K562 (cell line): Measurements from ENCODE around the gene DDX55. TPM values are rescaled to one million over a fixed set of nuclear protein-coding genes. Genes with fewer than 3 reads are reported as not detected.

Experiments
- ATAC-seq: fragments of 200-7000 bp; cut with Tn5 transposase; 3 replicates; pipeline ENCODE4 v1.9.1; 2020; ENCODE audit warnings: moderate library complexity
- BruUV-seq: library from RNA; stranded (reverse); fragments of 400-500 nt; replicated peaks from 2 replicates; lab custom pipeline; 2021; lab: Mats Ljungman, UMichigan
- CTCF ChIA-PET: fragments of 300-600 bp; formaldehyde crosslinking; extraction: SDS; loops from one replicate; lab custom pipeline; 2021; ENCODE audit warnings: low intra/inter-chr PET ratio; lab: Yijun Ruan, JAX
- POLR2A ChIA-PET: fragments of 300-600, 350-650 bp; sonication (Branson Sonifier 250); formaldehyde crosslinking; extraction: SDS; loops from one replicate; lab custom pipeline; 2021; ENCODE audit warnings: antibody characterized with exemption, inconsistent platforms; lab: Yijun Ruan, JAX
- DNase-seq, 4 experiments: peaks; one replicate each; pipeline versions ENCODE4 v3.0.0 to v3.0.0-alpha.2; 2011 to 2018; ENCODE audit warnings: low spot score in 3 of 4, mixed read lengths in 3 of 4; ENCODE audit errors: extremely low read depth in 1 of 4
- FAIRE-seq: peaks from 2 replicates; lab custom pipeline; 2011; peaks lifted over from hg19 to GRCh38; lab: Jason Lieb, UNC
- H2AFZ ChIP-seq: 2 replicates; pipeline ENCODE4 v1.6.0; 2011; ENCODE audit warnings: low read depth, low read length, control low read depth, inconsistent platforms
- H3K27ac ChIP-seq: fragments of 200-600 bp; 3 replicates; pipeline ENCODE4 v1.8.0; 2011; ENCODE audit warnings: low read depth, mild to moderate bottlenecking, control low read depth, inconsistent platforms, low read length, moderate library complexity, mixed read lengths; ENCODE audit errors: extremely low read depth
- H3K27me3 ChIP-seq, 2 experiments: fragments of 300-600 bp in 1 of 2; 2 replicates in 1 of 2; 3 replicates in 1 of 2; pipeline versions ENCODE4 v1.6.0 to v1.8.0; 2011; ENCODE audit warnings: inconsistent platforms in 2 of 2, low read length in 2 of 2, mild to moderate bottlenecking in 1 of 2, mixed read lengths in 1 of 2, moderate library complexity in 1 of 2; ENCODE audit not compliant: control insufficient read depth in 2 of 2, insufficient read depth in 2 of 2
- H3K36me3 ChIP-seq: fragments of 300-600 bp; 3 replicates; pipeline ENCODE4 v1.8.0; 2011; ENCODE audit warnings: mild to moderate bottlenecking, low read length, inconsistent platforms; ENCODE audit not compliant: control insufficient read depth, insufficient read depth
- H3K4me1 ChIP-seq, 2 experiments: fragments of 200-600 bp in 1 of 2; replicated peaks in 1 of 2; 2 replicates in 1 of 2; 3 replicates in 1 of 2; pipeline versions ENCODE4 v1.5.1 to v1.8.0; 2011; ENCODE audit warnings: inconsistent platforms in 2 of 2, low read length in 2 of 2, mild to moderate bottlenecking in 1 of 2, mixed read lengths in 1 of 2, moderate library complexity in 1 of 2; ENCODE audit not compliant: control insufficient read depth in 2 of 2, insufficient read depth in 2 of 2
- H3K4me2 ChIP-seq: 2 replicates; pipeline ENCODE4 v1.6.1; 2011; ENCODE audit warnings: low read length, control low read depth, inconsistent platforms, mixed read lengths; ENCODE audit not compliant: insufficient read depth
- H3K4me3 ChIP-seq: fragments of 200-600 bp; sonication (generic), shearing (Covaris generic); 2 replicates; pipeline ENCODE4 v1.5.1; 2016; ENCODE audit warnings: control low read depth, inconsistent platforms
- H3K79me2 ChIP-seq: fragments of 200-600 bp; 3 replicates; pipeline ENCODE4 v1.8.0; 2011; ENCODE audit warnings: low read length, inconsistent platforms; ENCODE audit not compliant: control insufficient read depth, insufficient read depth
- H3K9ac ChIP-seq, 2 experiments: 2 replicates each; pipeline versions ENCODE4 v1.6.0 to v1.6.1; 2011; ENCODE audit warnings: low read depth in 2 of 2, low read length in 2 of 2, control low read depth in 1 of 2, inconsistent platforms in 1 of 2, mild to moderate bottlenecking in 1 of 2, mixed read lengths in 1 of 2; ENCODE audit not compliant: insufficient read depth in 1 of 2
- H3K9me1 ChIP-seq: one replicate; pipeline ENCODE4 v1.6.0; 2011; ENCODE audit warnings: inconsistent platforms, mild to moderate bottlenecking, low read length, moderate library complexity; ENCODE audit not compliant: control insufficient read depth, insufficient read depth
- H3K9me3 ChIP-seq: replicated peaks from 2 replicates; pipeline ENCODE4 v1.5.1; 2011; ENCODE audit warnings: low read depth, low read length, inconsistent platforms; ENCODE audit not compliant: control insufficient read depth, insufficient read depth
- H4K20me1 ChIP-seq: replicated peaks from 2 replicates; pipeline ENCODE4 v1.6.1; 2011; ENCODE audit warnings: low read length, inconsistent platforms, mixed read lengths; ENCODE audit not compliant: control insufficient read depth, insufficient read depth
- CREB5 ChIP-seq: fragments of 250-450 bp; sonication (Bioruptor Pico); IDR thresholded peaks from 2 replicates; pipeline ENCODE4 v1.5.0; 2020; ENCODE audit warnings: mild to moderate bottlenecking
- CREBBP ChIP-seq: IDR thresholded peaks from one replicate; pipeline ENCODE4 v1.6.1; 2012; ENCODE audit warnings: low read depth, mild to moderate bottlenecking, control low read depth, inconsistent platforms, low read length
- DEAF1 ChIP-seq: fragments of 450-650 bp; formaldehyde crosslinking; IDR thresholded peaks from 2 replicates; pipeline ENCODE4 v1.4.0; 2020; ENCODE audit warnings: mild to moderate bottlenecking, moderate library complexity
- ELF1 ChIP-seq: fragments of 200-800 bp; sonication (Bioruptor generic); IDR thresholded peaks from 2 replicates; pipeline ENCODE4 v1.6.1; 2016; ENCODE audit warnings: missing genetic modification characterization, missing compliant biosample characterization
- HDAC1 ChIP-seq, 2 experiments: fragments of 450-650 bp; IDR thresholded peaks; 2 replicates each; pipeline ENCODE4 v1.6.1; 2016 to 2017; ENCODE audit warnings: inconsistent platforms in 1 of 2, mild to moderate bottlenecking in 1 of 2, moderate library complexity in 1 of 2
- HDAC2 ChIP-seq: fragments of 450-650 bp; IDR thresholded peaks from 2 replicates; pipeline ENCODE4 v1.6.1; 2016; ENCODE audit warnings: mild to moderate bottlenecking
- KDM1A ChIP-seq, 2 experiments: fragments of 450-650 bp; IDR thresholded peaks; 2 replicates each; pipeline ENCODE4 v1.6.1; 2016; ENCODE audit warnings: mild to moderate bottlenecking in 2 of 2
- MAX ChIP-seq: sonication (generic); formaldehyde crosslinking; IDR thresholded peaks from 2 replicates; pipeline ENCODE4 v1.9.0; 2022; ENCODE audit warnings: mild to moderate bottlenecking, missing genetic modification reagents
- MED1 ChIP-seq: sonication (generic); formaldehyde crosslinking; IDR thresholded peaks from 2 replicates; pipeline ENCODE4 v1.8.1; 2023; ENCODE audit warnings: missing genetic modification reagents, borderline replicate concordance
- SMARCC2 ChIP-seq: fragments of 450-650 bp; IDR thresholded peaks from 2 replicates; pipeline ENCODE4 v1.6.1; 2017; ENCODE audit warnings: antibody characterized with exemption, moderate library complexity, mild to moderate bottlenecking, low read depth
- ZBTB9 ChIP-seq: fragments of 450-650 bp; formaldehyde crosslinking; IDR thresholded peaks from 2 replicates; pipeline ENCODE4 v1.4.0; 2020; ENCODE audit warnings: mild to moderate bottlenecking, moderate library complexity
- ZNF232 ChIP-seq: sonication (generic); formaldehyde crosslinking; IDR thresholded peaks from 2 replicates; pipeline ENCODE4 v1.8.0; 2022; ENCODE audit warnings: mild to moderate bottlenecking, missing genetic modification reagents
- ZNF316 ChIP-seq: fragments of 450-650 bp; IDR thresholded peaks from 2 replicates; pipeline ENCODE4 v1.6.1; 2016
- ZNF740 ChIP-seq, 3 experiments: fragments of 200-800 bp in 1 of 3; sonication (Bioruptor generic) in 1 of 3; sonication (generic) in 1 of 3; formaldehyde crosslinking in 1 of 3; IDR thresholded peaks; 2 replicates each; pipeline versions ENCODE4 v1.6.1 to v1.8.0; 2016 to 2022; ENCODE audit warnings: mild to moderate bottlenecking in 2 of 3, missing compliant biosample characterization in 2 of 3, missing genetic modification characterization in 2 of 3, missing genetic modification reagents in 1 of 3
- WGBS: fragments of 100-300 bp; shearing (Covaris generic); methylation state at CpG from one replicate; pipeline ENCODE4 v1.1.6; 2016; ENCODE audit warnings: low coverage, mixed read lengths; ENCODE audit not compliant: insufficient coverage; ENCODE audit errors: missing lambda C conversion rate; 5-methylcytosine and 5-hydroxymethylcytosine counted together
- in situ Hi-C: fragments of 300-500 bp; cut with MboI; formaldehyde crosslinking; loops from 4 replicates; pipeline ENCODE4 v1.15.0; 2018; ENCODE audit warnings: inconsistent platforms, mixed read lengths
- intact Hi-C: fragments of 100-400 bp; cut with micrococcal nuclease; formaldehyde crosslinking; loops from 2 replicates; pipeline ENCODE4 v1.14.2; 2022
- polyA plus RNA-seq, 8 experiments: library from polyadenylated mRNA; depleted of rRNA in 4 of 8; stranded (reverse) in 5 of 8; unstranded in 3 of 8; fragments of >200 nt; fragmentation: Nextera tagmentation in 2 of 8; fragmentation: Illumina TruSeq in 1 of 8; extraction: Ambion mirVana in 2 of 8; extraction: Trizol in 1 of 8; gene quantifications; 2 replicates each; pipeline versions ENCODE4 v1.2.1 to v1.2.3, GENCODE V29; 2011 to 2014; ENCODE audit warnings: inconsistent platforms in 1 of 8, missing spikeins in 1 of 8
- total RNA-seq, 7 experiments: library from RNA; depleted of rRNA in 6 of 7; stranded (reverse); fragments of >200 nt in 6 of 7; fragmentation: Illumina TruSeq in 2 of 7; extraction: Trizol in 2 of 7; gene quantifications; 2 replicates each; pipeline versions ENCODE4 v1.2.1 to v1.2.3, GENCODE V29; 2011 to 2021; ENCODE audit warnings: low replicate concordance in 1 of 7

DDX55 gene
- total and polyA plus RNA-seq, 9 of the 15 experiments (the other 6 are each of a cell fraction or from before 2014, with no cell fraction given): 10.6 to 71.0 (median 60.9) TPM

DNA sequence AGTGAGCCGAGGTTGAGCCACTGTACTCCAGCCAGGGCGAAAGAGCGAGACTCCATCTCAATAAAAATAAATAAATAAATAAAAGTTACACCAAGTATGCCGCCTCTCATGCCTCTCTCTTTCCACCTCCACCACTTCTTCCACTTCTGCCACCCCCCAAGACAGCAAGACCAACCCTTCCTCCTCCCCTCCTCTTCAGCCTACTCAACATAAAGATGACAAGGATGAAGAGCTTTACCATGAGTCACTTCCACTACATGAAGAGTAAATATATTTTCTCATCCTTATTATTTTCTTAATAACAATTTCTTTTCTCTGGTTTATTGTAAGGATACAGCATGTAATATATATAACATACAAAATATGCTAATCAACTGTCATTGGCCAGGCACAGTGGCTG lies 21.1 kb upstream of the DDX55 start (continued):
- TF ChIP-seq DEAF1 (CRISPR knock-in tag): no peak
- TF ChIP-seq, all 486 proteins: peak for 0

- WGBS: 74% methylated on average over 8 of the region's 8 CpGs
- Histone ChIP-seq H3K4me3 (no peak overlapping the region), H3K9ac (no peak overlapping the region), H3K4me1 (peaks cover 2 to 5% of the 10 kb centered on the region in 2 experiments; a peak in 1 of 5 replicates), H3K79me2 (peaks cover 69% of the 10 kb centered on the region), H2AFZ (no peak overlapping the region), H3K9me1 (no peaks in the 10 kb centered on the region), H3K4me2 (no peak overlapping the region), H3K27me3 (no peaks in the 10 kb centered on the region), H3K27ac (no peak overlapping the region), H3K9me3 (no peaks in the 10 kb centered on the region), H3K36me3 (peaks cover 94% of the 10 kb centered on the region), H4K20me1 (peaks cover 16% of the 10 kb centered on the region)
- ATAC-seq (no peak), FAIRE-seq (no peak), DNase-seq (no peak)
- no TSS peak for BruUV-seq
- CTCF ChIA-PET: no interaction called here
- intact Hi-C loops: no loop called here
- POLR2A ChIA-PET: interaction anchor here (0.6 to 1.0 kb wide), 3 partner anchors 8 to 309 kb away, joined by 3 read pairs; no protein-coding TSS in a partner anchor
- in situ Hi-C loops: no loop called here
- no peak for TF ChIP-seq ZNF232 (CRISPR knock-in tag)
- TF ChIP-seq ZBTB9 (CRISPR knock-in tag): no peak
- no peak for TF ChIP-seq SMARCC2
- TF ChIP-seq ELF1 (tag): no peak
- no peak for TF ChIP-seq ZNF316
- peak; percentile 55; the same call in 1 of the 2 replicates for TF ChIP-seq HDAC2
- TF ChIP-seq KDM1A (IDR thresholded peaks at IDR 0.05): peak; percentile 91 to 92
- TF ChIP-seq MAX (CRISPR knock-in tag): no peak
- no peak for TF ChIP-seq ZNF740 (CRISPR knock-in tag; IDR thresholded peaks at IDR 0.05)
- TF ChIP-seq ZNF740 (tag; IDR thresholded peaks at IDR 0.05): no peak
- TF ChIP-seq CREBBP: no peak
- no peak for TF ChIP-seq CREB5 (CRISPR knock-in tag)
- TF ChIP-seq HDAC1 (IDR thresholded peaks at IDR 0.05): peak in 1 of 2 experiments; percentile 80; a peak in 2 of 4 replicates
- no peak for TF ChIP-seq MED1
Observed at GRCh38 chr12:123591702-123592481, 10.0 kb upstream of the DDX55 start.
